OCI-LY1 (cell line): ENCODE results near the gene DLX1.

Source experiments
- H2AFZ ChIP-seq: fragments of 200-600 bp; sonication (generic), shearing (Covaris generic); 2 replicates; pipeline ENCODE4 v1.6.0; 2014; ENCODE audit warnings: antibody characterized with exemption, mild to moderate bottlenecking, low read length
- H3F3A ChIP-seq: fragments of 200-600 bp; sonication (generic), shearing (Covaris generic); 2 replicates; pipeline ENCODE4 v1.6.0; 2014; ENCODE audit warnings: mild to moderate bottlenecking, antibody characterized with exemption, low read length, moderate library complexity; ENCODE audit not compliant: insufficient read depth
- H3K27ac ChIP-seq: fragments of 200-600 bp; sonication (generic); 2 replicates; pipeline ENCODE4 v1.5.1; 2014; ENCODE audit warnings: low read length, mixed run types, mild to moderate bottlenecking, low read depth; ENCODE audit not compliant: poor library complexity, severe bottlenecking
- H3K27me3 ChIP-seq: fragments of 200-600 bp; sonication (generic); 2 replicates; pipeline ENCODE4 v1.6.0; 2014; ENCODE audit warnings: antibody characterized with exemption, mild to moderate bottlenecking, low read length, moderate library complexity; ENCODE audit not compliant: insufficient read depth
- H3K36me3 ChIP-seq: fragments of 200-600 bp; sonication (generic); 2 replicates; pipeline ENCODE4 v1.6.1; 2014; ENCODE audit warnings: mild to moderate bottlenecking, antibody characterized with exemption, low read length, moderate library complexity, mixed read lengths; ENCODE audit not compliant: insufficient read depth
- H3K4me1 ChIP-seq: fragments of 200-600 bp; sonication (generic); 2 replicates; pipeline ENCODE4 v1.5.1; 2014; ENCODE audit warnings: mild to moderate bottlenecking, low read length, moderate library complexity; ENCODE audit not compliant: insufficient read depth, severe bottlenecking
- H3K4me2 ChIP-seq: fragments of 200-600 bp; sonication (generic), shearing (Covaris generic); 2 replicates; pipeline ENCODE4 v1.6.1; 2014; ENCODE audit warnings: low read length
- H3K4me3 ChIP-seq: fragments of 200-600 bp; sonication (generic); 2 replicates; pipeline ENCODE4 v1.5.1; 2014; ENCODE audit warnings: low read length, low read depth, mild to moderate bottlenecking, mixed read lengths; ENCODE audit not compliant: poor library complexity, severe bottlenecking
- H3K79me2 ChIP-seq: fragments of 200-600 bp; shearing (Covaris generic); 2 replicates; pipeline ENCODE4 v1.6.1; 2016; ENCODE audit warnings: mixed run types, low read length, mixed read lengths; ENCODE audit not compliant: insufficient read depth
- H3K9ac ChIP-seq: fragments of 200-600 bp; sonication (generic), shearing (Covaris generic); 2 replicates; pipeline ENCODE4 v1.6.1; 2014; ENCODE audit warnings: mild to moderate bottlenecking, low read length, mixed read lengths
- H3K9me2 ChIP-seq: fragments of 200-600 bp; sonication (generic), shearing (Covaris generic); 2 replicates; pipeline ENCODE4 v1.6.1; 2014; ENCODE audit warnings: low read depth, mild to moderate bottlenecking, low read length, mixed read lengths
- H3K9me3 ChIP-seq: fragments of 200-600 bp; shearing (Covaris generic); 2 replicates; pipeline ENCODE4 v1.6.1; 2014; ENCODE audit warnings: low read length, mixed read lengths
- H4K20me1 ChIP-seq: fragments of 200-600 bp; sonication (generic), shearing (Covaris generic); 2 replicates; pipeline ENCODE4 v1.6.0; 2016; ENCODE audit warnings: mild to moderate bottlenecking, low read length; ENCODE audit not compliant: insufficient read depth
- EZH2 ChIP-seq: fragments of 200-600 bp; sonication (generic), shearing (Covaris generic); IDR thresholded peaks from 2 replicates; pipeline ENCODE4 v1.8.0; 2017; ENCODE audit warnings: borderline replicate concordance, mixed run types, mild to moderate bottlenecking, antibody characterized with exemption, low read length, moderate library complexity, mixed read lengths
- TF ChIP-seq, protein P1 (sequence below): fragments of 200-600 bp; sonication (generic), shearing (Covaris generic); IDR thresholded peaks from 2 replicates; pipeline ENCODE4 v1.5.1; 2017; ENCODE audit warnings: mild to moderate bottlenecking, antibody characterized with exemption, low read length, moderate library complexity, mixed read lengths

DLX1 gene

DNA sequence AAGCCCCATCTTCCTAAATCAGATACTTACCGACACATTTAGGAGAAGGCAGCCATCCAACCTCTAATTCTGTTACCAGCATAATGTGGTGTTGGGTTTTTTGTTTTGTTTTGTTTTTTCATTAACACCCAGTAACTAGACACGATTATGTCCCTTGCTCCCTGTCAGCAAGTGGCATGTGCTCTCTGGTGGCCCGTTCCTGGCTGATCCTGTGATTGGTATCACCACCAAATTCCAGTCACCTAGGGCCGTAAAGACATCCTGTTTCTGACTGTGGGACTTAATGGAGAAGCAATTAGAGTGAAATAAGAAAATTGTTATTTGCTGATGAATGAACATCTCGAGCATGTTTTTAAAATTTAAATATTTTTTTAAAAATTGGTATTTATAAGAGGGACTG is 5.9 kb upstream of the DLX1 start:
- no peaks in the 10 kb centered on the region for H3K79me2 ChIP-seq
- TF ChIP-seq, protein P1, sequence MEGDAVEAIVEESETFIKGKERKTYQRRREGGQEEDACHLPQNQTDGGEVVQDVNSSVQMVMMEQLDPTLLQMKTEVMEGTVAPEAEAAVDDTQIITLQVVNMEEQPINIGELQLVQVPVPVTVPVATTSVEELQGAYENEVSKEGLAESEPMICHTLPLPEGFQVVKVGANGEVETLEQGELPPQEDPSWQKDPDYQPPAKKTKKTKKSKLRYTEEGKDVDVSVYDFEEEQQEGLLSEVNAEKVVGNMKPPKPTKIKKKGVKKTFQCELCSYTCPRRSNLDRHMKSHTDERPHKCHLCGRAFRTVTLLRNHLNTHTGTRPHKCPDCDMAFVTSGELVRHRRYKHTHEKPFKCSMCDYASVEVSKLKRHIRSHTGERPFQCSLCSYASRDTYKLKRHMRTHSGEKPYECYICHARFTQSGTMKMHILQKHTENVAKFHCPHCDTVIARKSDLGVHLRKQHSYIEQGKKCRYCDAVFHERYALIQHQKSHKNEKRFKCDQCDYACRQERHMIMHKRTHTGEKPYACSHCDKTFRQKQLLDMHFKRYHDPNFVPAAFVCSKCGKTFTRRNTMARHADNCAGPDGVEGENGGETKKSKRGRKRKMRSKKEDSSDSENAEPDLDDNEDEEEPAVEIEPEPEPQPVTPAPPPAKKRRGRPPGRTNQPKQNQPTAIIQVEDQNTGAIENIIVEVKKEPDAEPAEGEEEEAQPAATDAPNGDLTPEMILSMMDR, result no peak
- no peak for TF ChIP-seq EZH2
- H3K9me3 ChIP-seq, result no peaks in the 10 kb centered on the region
- no peaks in the 10 kb centered on the region for H3K36me3 ChIP-seq
- H2AFZ ChIP-seq, result no peak overlapping the region
- no peaks in the 10 kb centered on the region for H3K4me1 ChIP-seq
- H3K27ac ChIP-seq, result no peak overlapping the region
- H3K4me2 ChIP-seq, result no peak overlapping the region
- no peaks in the 10 kb centered on the region for H3K27me3 ChIP-seq
- no peaks in the 10 kb centered on the region for H4K20me1 ChIP-seq
- H3F3A ChIP-seq, result no peaks in the 10 kb centered on the region
- H3K9ac ChIP-seq, result no peak overlapping the region
- H3K4me3 ChIP-seq, result no peak overlapping the region
- no peaks in the 10 kb centered on the region for H3K9me2 ChIP-seq

DNA sequence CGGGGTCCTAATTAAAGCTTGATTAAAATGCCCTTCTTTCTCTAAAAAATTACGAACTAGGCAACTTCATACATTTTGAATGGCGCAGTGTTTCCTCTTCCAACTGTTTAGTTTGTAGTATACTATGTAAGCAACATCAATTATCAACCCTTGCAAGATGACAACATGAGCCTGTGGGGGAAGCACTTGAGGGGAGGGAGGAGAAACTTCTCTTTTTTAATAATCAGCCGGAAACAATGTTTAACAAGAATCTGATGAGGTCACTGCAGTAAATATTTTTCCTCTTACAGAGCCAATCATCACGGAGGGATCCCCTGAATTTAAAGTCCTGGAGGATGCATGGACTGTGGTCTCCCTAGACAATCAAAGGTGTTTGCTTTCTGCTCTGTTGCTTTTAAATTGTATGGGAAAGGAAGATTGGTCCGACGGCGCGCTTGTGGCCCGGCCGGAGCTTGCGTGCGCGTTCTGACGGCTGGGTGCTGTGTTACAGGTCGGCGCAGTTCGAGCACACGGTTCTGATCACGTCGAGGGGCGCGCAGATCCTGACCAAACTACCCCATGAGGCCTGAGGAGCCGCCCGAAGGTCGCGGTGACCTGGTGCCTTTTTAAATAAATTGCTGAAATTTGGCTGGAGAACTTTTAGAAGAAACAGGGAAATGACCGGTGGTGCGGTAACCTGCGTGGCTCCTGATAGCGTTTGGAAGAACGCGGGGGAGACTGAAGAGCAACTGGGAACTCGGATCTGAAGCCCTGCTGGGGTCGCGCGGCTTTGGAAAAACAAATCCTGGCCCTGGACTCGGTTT is 5.3 kb upstream of the DLX1 start:
- H3K27ac ChIP-seq, result no peak overlapping the region
- no peaks in the 10 kb centered on the region for H3F3A ChIP-seq
- H2AFZ ChIP-seq, result no peak overlapping the region
- no peaks in the 10 kb centered on the region for H3K36me3 ChIP-seq
- no peak overlapping the region for H3K9ac ChIP-seq
- no peak overlapping the region for H3K4me2 ChIP-seq
- no peaks in the 10 kb centered on the region for H3K9me3 ChIP-seq
- H3K9me2 ChIP-seq, result no peaks in the 10 kb centered on the region
- H3K79me2 ChIP-seq, result no peaks in the 10 kb centered on the region
- H3K4me3 ChIP-seq, result no peak overlapping the region
- TF ChIP-seq, protein P1, result no peak
- TF ChIP-seq EZH2, result no peak
- H3K4me1 ChIP-seq, result no peaks in the 10 kb centered on the region
- H4K20me1 ChIP-seq, result no peaks in the 10 kb centered on the region
- no peaks in the 10 kb centered on the region for H3K27me3 ChIP-seq

DNA sequence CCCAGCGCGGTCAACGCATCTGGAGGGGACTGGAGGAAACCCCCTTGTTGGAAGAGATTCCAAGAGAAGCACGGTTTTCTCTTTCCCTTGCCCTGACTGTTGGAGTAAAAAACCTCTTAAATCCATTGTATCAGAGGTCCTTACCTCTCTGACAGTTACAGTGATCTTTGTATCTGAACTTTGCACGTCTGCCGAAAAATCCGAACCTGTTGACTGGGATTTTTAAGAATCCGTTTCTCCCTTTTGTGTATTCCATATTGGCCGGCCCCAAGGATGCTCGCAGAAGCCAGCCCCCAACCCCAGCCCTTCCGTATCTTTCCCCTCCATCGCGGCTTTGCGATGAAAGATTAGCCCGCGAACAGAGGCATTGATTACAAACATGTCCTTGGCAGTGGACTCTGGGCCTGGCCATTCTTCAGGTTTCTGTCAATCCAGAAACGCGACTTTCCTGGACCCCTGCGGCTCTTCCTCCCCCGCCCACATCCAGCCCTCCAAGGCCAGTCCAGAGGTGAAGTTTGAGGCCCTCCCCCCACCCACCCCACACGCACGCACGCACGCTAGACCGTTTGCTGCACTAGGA is 4.6 kb upstream of the DLX1 start:
- Histone ChIP-seq H3K36me3 (no peaks in the 10 kb centered on the region), H3K9me3 (no peaks in the 10 kb centered on the region), H3K9ac (no peak overlapping the region), H2AFZ (no peak overlapping the region), H3K4me2 (no peak overlapping the region), H3F3A (no peaks in the 10 kb centered on the region), H4K20me1 (no peaks in the 10 kb centered on the region), H3K27me3 (no peaks in the 10 kb centered on the region), H3K27ac (no peak overlapping the region), H3K4me3 (no peak overlapping the region), H3K9me2 (no peaks in the 10 kb centered on the region), H3K4me1 (peaks cover 1% of the 10 kb centered on the region), H3K79me2 (no peaks in the 10 kb centered on the region)
- TF ChIP-seq, protein P1, result no peak
- no peak for TF ChIP-seq EZH2
